Fibroblast of lung (primary cell): ENCODE data around the gene ELFN1.

ENCODE experiments used
- EZH2 ChIP-seq: IDR thresholded peaks from 2 replicates; pipeline ENCODE4 v1.5.1; 2012; ENCODE audit warnings: low read length, control low read depth, mild to moderate bottlenecking; ENCODE audit errors: missing control alignments
- TF ChIP-seq, protein P1 (sequence below), 2 donors: IDR thresholded peaks in 1 of 2; conservative IDR thresholded peaks in 1 of 2; 1 replicate in 1 of 2; 2 replicates in 1 of 2; pipeline ENCODE4 v1.5.1; 2011 to 2012; ENCODE audit warnings: low read length in 2 of 2, control low read depth in 1 of 2, inconsistent platforms in 1 of 2, low read depth in 1 of 2, mild to moderate bottlenecking in 1 of 2

- TF ChIP-seq, protein P1, sequence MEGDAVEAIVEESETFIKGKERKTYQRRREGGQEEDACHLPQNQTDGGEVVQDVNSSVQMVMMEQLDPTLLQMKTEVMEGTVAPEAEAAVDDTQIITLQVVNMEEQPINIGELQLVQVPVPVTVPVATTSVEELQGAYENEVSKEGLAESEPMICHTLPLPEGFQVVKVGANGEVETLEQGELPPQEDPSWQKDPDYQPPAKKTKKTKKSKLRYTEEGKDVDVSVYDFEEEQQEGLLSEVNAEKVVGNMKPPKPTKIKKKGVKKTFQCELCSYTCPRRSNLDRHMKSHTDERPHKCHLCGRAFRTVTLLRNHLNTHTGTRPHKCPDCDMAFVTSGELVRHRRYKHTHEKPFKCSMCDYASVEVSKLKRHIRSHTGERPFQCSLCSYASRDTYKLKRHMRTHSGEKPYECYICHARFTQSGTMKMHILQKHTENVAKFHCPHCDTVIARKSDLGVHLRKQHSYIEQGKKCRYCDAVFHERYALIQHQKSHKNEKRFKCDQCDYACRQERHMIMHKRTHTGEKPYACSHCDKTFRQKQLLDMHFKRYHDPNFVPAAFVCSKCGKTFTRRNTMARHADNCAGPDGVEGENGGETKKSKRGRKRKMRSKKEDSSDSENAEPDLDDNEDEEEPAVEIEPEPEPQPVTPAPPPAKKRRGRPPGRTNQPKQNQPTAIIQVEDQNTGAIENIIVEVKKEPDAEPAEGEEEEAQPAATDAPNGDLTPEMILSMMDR (conservative IDR thresholded peaks at IDR 0.05 in 1 of 2, IDR thresholded peaks at IDR 0.05 in 1 of 2; ENCODE audit: low read depth in 1 of 2, low read length in 2 of 2): no peak
- no peak for TF ChIP-seq EZH2
Observed at GRCh38 chr7:1621718-1622117, 48.4 kb upstream of the ELFN1 start.
